Memory B cell (primary cell): ENCODE results near the gene IL1RAPL2.

ENCODE experiments used
- ATAC-seq: fragments of 150-1000 bp; cut with Tn5 transposase; 2 replicates; pipeline ENCODE4 v1.10.0; 2021; ENCODE audit warnings: low read depth, mild to moderate bottlenecking, moderate library complexity
- DNase-seq, 2 donors: peaks; one replicate each; pipeline ENCODE4 v3.0.0; 2022; ENCODE audit warnings: low spot score in 2 of 2
- H3K27ac Mint-ChIP-seq: one replicate; pipeline ENCODE4 v1.8.0; 2022; ENCODE audit warnings: mild to moderate bottlenecking, moderate library complexity, mixed read lengths
- H3K27me3 Mint-ChIP-seq: one replicate; pipeline ENCODE4 v1.8.0; 2022; ENCODE audit warnings: mixed read lengths
- H3K36me3 Mint-ChIP-seq: one replicate; pipeline ENCODE4 v1.8.0; 2022; ENCODE audit warnings: mild to moderate bottlenecking, mixed read lengths
- H3K4me1 Mint-ChIP-seq: one replicate; pipeline ENCODE4 v1.8.0; 2022; ENCODE audit warnings: mixed read lengths
- H3K4me3 Mint-ChIP-seq: one replicate; pipeline ENCODE4 v1.8.0; 2022; ENCODE audit warnings: mild to moderate bottlenecking, moderate library complexity, mixed read lengths
- H3K9me3 Mint-ChIP-seq: one replicate; pipeline ENCODE4 v1.8.0; 2022; ENCODE audit warnings: mixed read lengths

Gene IL1RAPL2

DNA sequence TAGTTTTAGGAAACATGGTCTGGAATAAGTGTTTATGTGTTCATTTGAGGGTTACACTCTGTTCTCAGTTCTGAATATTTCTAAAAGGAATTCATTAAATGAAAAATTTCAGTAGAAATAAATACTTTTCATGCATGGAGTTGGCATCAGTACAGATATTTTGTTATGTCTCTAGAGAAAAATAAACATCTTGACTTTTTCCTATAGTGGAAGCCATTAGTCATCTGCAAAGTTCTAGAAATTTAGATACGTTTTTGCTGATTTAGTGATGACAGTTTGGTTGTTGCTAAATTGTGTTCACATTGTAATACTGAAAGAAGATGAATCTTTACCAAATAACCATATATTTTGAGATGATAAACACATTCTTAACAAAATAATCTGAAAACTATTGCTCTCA is 922.7 kb downstream of the IL1RAPL2 start:
- no peaks in the 10 kb centered on the region for H3K27me3 Mint-ChIP-seq
- H3K4me1 Mint-ChIP-seq: no peaks in the 10 kb centered on the region
- ATAC-seq: no peak
- no peak overlapping the region for H3K4me3 Mint-ChIP-seq
- H3K27ac Mint-ChIP-seq: no peak overlapping the region
- DNase-seq: no peak
- no peaks in the 10 kb centered on the region for H3K9me3 Mint-ChIP-seq
- no peaks in the 10 kb centered on the region for H3K36me3 Mint-ChIP-seq

DNA sequence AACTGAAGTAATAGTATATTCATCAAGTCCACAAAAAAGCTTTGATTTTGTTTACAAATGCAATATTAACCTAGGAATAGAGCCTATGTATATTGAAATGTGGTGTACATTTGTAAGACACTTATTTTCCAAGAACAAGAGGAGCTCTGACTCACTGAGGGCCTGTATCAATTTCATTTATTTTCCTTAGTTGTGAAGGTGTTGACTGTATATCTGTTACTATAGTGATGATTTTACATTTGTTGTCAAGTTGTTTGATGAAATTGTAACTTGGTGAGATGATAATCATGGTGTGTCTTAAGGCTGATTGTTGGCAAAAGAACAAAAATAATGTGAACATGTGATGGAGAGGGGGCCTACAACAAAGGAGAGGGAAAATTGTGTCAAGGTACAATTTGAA is 929.4 kb downstream of the IL1RAPL2 start:
- no peak overlapping the region for H3K4me3 Mint-ChIP-seq
- H3K27ac Mint-ChIP-seq: no peak overlapping the region
- ATAC-seq (no peak), DNase-seq (no peak)
- no peaks in the 10 kb centered on the region for H3K27me3 Mint-ChIP-seq
- no peaks in the 10 kb centered on the region for H3K4me1 Mint-ChIP-seq
- H3K36me3 Mint-ChIP-seq: no peaks in the 10 kb centered on the region
- H3K9me3 Mint-ChIP-seq: peaks cover 2% of the 10 kb centered on the region

DNA sequence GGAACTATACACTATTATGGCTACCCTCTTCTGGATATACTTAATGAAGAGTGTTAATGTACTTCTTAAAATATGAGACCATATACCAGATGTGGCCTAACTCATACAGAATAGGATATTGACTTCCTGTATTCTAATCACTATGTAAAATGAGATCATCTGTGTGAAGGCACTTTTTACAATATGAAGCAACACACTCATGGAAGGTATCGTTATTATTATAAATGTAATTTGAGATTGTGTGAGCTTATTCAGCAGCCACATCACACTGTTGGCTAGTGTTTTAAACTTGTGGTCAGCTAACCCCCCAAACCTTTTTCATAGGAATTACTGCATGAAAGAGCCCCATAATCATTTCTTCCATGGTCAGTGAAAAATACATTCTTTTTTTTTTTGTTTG is 936.3 kb downstream of the IL1RAPL2 start:
- no peak for ATAC-seq
- Mint-ChIP-seq H3K27me3 (no peaks in the 10 kb centered on the region), H3K9me3 (peaks cover 2% of the 10 kb centered on the region), H3K4me1 (no peaks in the 10 kb centered on the region), H3K4me3 (no peak overlapping the region), H3K27ac (no peak overlapping the region), H3K36me3 (no peaks in the 10 kb centered on the region)
- DNase-seq: no peak

DNA sequence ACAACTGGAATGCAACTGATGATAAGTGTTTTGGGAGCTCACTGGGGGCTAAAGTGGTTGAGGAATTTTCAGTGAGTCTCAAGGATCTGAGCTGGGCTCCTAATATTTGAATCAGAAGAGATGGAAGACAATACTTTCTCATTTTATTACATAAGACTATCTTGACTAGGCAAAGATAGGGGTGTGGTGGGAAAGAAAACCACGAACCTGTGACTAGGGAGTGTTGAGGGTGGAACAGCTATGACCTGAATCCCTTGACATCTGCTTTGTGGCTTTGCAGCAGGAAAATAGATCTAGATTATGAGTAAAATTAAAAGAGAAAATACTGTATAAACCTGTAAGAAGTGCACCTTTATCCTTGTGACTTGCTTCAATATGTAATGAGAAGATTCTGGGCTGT is 949.6 kb downstream of the IL1RAPL2 start:
- Mint-ChIP-seq H3K4me3 (no peak overlapping the region), H3K9me3 (no peaks in the 10 kb centered on the region)
- DNase-seq: no peak

DNA sequence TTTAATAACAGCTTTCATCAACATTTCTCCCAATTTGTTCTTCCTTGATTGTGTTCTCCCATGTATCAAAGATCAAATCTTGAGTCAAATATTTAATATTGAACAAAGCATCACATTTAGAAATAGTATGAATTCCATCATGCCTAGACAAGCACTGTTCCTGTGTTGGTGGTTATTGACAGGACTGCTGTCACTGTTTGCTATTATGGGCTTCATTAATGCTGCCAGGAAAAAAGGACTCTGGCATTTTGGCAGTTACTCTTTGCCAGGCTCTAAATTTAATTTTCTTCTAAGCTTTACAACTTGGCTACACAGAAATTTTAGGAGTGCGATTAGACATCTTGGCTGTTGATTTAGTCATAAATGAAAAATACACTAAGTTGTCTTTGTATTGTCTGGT is 960.4 kb downstream of the IL1RAPL2 start:
- no peak for ATAC-seq
- H3K36me3 Mint-ChIP-seq: no peaks in the 10 kb centered on the region
- no peaks in the 10 kb centered on the region for H3K4me1 Mint-ChIP-seq
- no peak for DNase-seq
- no peak overlapping the region for H3K4me3 Mint-ChIP-seq
- no peak overlapping the region for H3K27ac Mint-ChIP-seq
- H3K27me3 Mint-ChIP-seq: no peaks in the 10 kb centered on the region
- no peaks in the 10 kb centered on the region for H3K9me3 Mint-ChIP-seq

More for the DNA sequence above, 949.6 kb downstream of the IL1RAPL2 start:
- ATAC-seq: no peak
- Mint-ChIP-seq H3K36me3 (no peaks in the 10 kb centered on the region), H3K27me3 (no peaks in the 10 kb centered on the region), H3K4me1 (no peaks in the 10 kb centered on the region), H3K27ac (no peak overlapping the region)

DNA sequence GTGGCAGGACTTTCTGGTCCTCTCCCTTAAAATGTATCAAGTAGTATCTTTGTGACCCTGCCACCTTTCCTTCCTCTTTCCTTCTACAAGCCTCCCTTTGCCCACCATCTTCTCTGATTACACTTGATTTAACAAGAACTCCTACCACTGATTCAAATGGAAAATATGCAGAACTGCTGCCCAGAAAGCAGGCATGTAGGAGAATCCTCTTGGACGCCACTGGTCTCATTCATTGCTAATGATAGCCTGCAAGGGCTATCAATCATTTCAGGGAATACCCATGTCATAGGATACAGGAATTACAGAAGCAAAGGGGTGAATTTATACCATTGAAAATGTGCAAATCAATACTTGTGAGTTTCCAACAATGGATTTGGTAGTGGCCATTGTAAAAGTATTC is 961.8 kb downstream of the IL1RAPL2 start:
- no peaks in the 10 kb centered on the region for H3K27me3 Mint-ChIP-seq

DNA sequence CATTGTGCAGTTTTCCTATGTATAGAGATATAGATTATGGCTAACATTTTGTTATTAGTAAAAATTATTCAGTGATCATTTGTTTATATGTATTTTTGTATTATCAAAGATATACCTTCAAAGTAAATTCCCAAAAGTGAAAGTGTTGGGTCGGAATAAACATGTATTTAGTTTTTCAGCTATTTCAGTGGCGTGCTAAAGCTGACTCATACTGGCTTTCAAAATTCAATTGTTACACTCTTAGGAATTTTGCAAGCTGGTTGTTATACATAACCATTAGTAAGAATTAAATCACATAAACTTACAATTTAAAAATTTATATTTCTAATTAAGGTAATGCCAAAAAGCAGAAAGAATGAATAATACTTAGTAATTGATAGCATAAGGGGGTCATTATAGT is 968.0 kb downstream of the IL1RAPL2 start:
- Mint-ChIP-seq H3K4me1 (no peaks in the 10 kb centered on the region), H3K27ac (no peak overlapping the region), H3K27me3 (no peaks in the 10 kb centered on the region), H3K4me3 (no peak overlapping the region), H3K36me3 (no peaks in the 10 kb centered on the region), H3K9me3 (peaks cover 2% of the 10 kb centered on the region)
- no peak for DNase-seq
- no peak for ATAC-seq

More for the DNA sequence above, 961.8 kb downstream of the IL1RAPL2 start:
- Mint-ChIP-seq H3K27ac (no peak overlapping the region), H3K36me3 (no peaks in the 10 kb centered on the region), H3K4me3 (no peak overlapping the region), H3K9me3 (no peaks in the 10 kb centered on the region), H3K4me1 (no peaks in the 10 kb centered on the region)
- no peak for DNase-seq
- no peak for ATAC-seq

DNA sequence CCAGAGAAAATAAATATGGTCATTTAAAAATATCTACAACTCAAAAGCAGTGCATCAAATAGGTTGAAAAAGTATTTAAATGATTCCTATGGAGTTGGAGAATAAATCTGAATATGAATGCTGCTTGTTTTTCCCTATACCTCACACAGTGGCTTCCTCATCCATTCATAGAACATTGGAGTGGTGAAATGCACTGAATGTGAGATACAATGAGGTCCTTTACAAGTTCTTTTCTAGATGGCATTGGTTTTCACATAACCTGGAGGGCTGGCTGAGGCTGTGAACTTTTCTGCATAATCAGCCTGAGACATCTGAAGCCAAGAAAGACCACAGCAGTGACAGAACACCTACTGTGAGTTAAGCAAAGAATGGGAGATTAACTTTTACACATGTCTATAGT is 977.3 kb downstream of the IL1RAPL2 start:
- ATAC-seq (no peak), DNase-seq (no peak)
- H3K27ac Mint-ChIP-seq: no peak overlapping the region
- peaks cover 9% of the 10 kb centered on the region for H3K9me3 Mint-ChIP-seq
- H3K4me1 Mint-ChIP-seq: no peaks in the 10 kb centered on the region
- H3K27me3 Mint-ChIP-seq: no peaks in the 10 kb centered on the region
- no peak overlapping the region for H3K4me3 Mint-ChIP-seq
- H3K36me3 Mint-ChIP-seq: no peaks in the 10 kb centered on the region

DNA sequence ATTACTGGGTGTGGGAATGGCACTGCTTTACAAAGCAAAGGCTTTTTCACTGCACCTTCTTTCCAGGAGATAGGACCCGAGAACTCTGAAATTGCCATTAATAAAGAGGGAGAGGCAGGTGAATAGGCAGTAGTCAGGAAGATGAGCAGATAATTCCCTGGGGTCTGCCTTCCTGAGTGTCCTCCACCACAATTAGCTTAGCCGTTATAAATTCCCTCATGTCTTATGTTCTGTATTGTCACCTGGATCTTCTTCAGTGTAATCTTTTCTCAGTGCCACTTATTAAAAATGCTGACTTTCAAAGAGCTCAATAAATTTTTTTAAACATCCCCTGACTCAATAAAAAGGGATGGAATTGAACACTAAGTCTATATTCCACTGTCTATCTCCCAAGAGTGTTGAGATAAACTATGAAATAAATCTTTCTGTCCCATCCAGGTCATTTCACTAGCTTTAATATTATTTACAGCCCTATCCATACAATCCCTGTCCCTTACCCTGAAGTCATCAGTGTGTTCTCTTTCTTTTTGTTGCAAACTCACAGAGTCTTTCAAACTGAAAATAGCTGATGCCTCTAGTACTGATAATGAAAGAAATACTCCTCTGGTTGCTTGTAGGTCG is 984.2 kb downstream of the IL1RAPL2 start:
- H3K27ac Mint-ChIP-seq: no peak overlapping the region
- ATAC-seq (no peak), DNase-seq (no peak)
- H3K4me1 Mint-ChIP-seq: no peaks in the 10 kb centered on the region
- H3K9me3 Mint-ChIP-seq: no peaks in the 10 kb centered on the region
- H3K27me3 Mint-ChIP-seq: no peaks in the 10 kb centered on the region
- no peaks in the 10 kb centered on the region for H3K36me3 Mint-ChIP-seq
- no peak overlapping the region for H3K4me3 Mint-ChIP-seq

DNA sequence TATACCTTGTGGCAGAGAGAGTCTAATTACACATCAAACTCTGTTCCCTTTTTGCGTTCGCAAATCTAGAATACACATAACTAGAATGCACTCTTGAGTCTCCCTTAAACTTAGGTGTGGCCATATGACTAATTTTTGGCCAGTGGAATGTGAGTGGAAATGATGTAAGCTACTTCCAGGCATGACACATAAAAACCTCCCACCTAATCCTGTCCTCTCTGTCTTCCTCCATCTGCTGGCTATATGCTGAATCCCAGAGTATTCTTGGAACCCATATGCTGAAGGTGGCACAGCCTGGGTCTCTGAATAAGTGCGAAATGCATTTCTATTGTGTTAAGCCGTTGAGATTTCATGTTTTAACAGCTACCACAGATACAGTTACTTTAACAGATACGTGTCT is 986.4 kb downstream of the IL1RAPL2 start:
- no peaks in the 10 kb centered on the region for H3K36me3 Mint-ChIP-seq
- no peak for DNase-seq
- H3K4me1 Mint-ChIP-seq: no peaks in the 10 kb centered on the region
- H3K9me3 Mint-ChIP-seq: no peaks in the 10 kb centered on the region
- no peak overlapping the region for H3K27ac Mint-ChIP-seq
- no peaks in the 10 kb centered on the region for H3K27me3 Mint-ChIP-seq
- H3K4me3 Mint-ChIP-seq: no peak overlapping the region
- ATAC-seq: no peak

DNA sequence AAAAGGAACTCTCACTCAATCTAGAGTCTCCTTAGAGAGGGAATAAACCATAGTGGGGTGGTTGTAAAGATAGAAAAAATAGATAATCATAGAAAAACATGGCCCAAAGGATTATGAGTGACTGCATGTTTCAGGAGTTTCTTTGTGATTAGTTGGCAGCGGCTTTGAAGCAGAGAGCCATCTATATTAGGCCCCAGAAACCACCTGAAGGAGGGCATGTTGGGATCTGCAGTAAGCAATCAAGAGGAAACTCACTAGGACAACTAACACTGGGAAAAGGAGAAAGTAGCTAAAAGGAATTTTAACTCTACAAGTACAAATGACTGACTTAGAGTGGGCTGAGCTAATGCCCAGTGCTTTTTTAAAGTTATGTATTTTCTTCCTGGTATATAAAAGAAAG is 987.1 kb downstream of the IL1RAPL2 start:
- Mint-ChIP-seq H3K27me3 (no peaks in the 10 kb centered on the region), H3K9me3 (no peaks in the 10 kb centered on the region), H3K36me3 (no peaks in the 10 kb centered on the region), H3K27ac (no peak overlapping the region), H3K4me1 (no peaks in the 10 kb centered on the region), H3K4me3 (no peak overlapping the region)
- ATAC-seq: no peak
- no peak for DNase-seq

DNA sequence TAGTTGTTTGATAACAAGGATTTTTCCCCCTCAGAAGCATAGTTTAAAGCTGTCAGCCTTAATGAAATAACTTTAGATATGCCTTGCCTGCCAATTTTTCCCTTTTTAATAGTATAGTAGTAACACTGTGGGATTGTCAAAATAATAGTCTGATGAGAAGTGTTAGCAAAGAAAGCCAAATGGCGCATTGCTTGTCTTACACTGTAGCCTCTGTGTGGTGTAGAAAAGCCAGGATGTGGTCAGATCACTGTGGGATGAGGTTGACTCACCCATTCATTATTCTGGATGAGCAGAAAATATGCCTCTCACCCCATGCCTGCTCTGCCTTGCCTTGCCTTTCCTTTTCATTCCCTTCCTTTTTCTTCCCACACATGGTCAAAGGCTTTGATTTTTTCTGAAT is 998.5 kb downstream of the IL1RAPL2 start:
- H3K27ac Mint-ChIP-seq: no peak overlapping the region
- H3K27me3 Mint-ChIP-seq: no peaks in the 10 kb centered on the region
- DNase-seq: no peak
- H3K4me1 Mint-ChIP-seq: no peaks in the 10 kb centered on the region
- H3K4me3 Mint-ChIP-seq: no peak overlapping the region
- no peak for ATAC-seq
- no peaks in the 10 kb centered on the region for H3K36me3 Mint-ChIP-seq
- H3K9me3 Mint-ChIP-seq: no peaks in the 10 kb centered on the region

DNA sequence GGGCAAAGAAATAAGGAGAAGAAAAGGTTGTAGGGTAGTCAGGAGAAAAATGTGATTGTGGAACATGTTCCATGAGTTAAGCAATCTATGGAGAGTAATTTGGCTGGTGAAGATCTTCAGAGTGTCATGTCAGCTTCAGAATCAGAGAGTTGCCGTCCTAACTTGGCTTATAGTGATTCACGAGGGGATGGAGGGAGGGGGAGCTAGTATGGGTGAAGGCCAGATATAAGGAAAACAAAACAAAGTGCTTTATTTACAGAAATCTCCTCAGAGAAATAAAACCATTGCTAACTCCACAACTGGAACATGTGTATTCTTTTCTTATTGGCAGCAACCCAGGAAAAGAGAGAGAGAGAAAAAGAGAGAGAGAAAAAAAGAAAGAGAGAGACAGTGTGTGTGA is 999.9 kb downstream of the IL1RAPL2 start:
- ATAC-seq: no peak

DNA sequence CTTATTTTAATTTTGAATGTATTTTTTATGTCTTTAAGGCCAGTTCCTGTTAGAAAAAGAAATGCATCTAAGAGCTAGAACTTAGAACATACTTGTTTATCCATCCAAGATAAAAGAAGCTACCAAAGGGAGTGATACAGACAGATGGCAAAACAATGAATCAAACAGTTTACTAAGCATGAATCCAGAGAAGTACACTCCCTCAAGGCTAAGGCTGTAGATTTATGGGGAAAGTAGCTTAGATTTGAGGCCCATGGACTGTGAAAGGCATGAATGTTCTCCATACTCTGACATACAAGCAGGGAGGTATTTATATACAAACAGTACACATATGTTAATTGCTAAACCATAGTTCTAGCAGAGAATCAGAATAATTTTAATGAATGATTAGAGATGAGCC is 1001.1 kb downstream of the IL1RAPL2 start:
- no peaks in the 10 kb centered on the region for H3K4me1 Mint-ChIP-seq
- no peak overlapping the region for H3K4me3 Mint-ChIP-seq
- H3K27me3 Mint-ChIP-seq: no peaks in the 10 kb centered on the region
- no peak overlapping the region for H3K27ac Mint-ChIP-seq
- H3K9me3 Mint-ChIP-seq: no peaks in the 10 kb centered on the region
- ATAC-seq (no peak), DNase-seq (no peak)
- no peaks in the 10 kb centered on the region for H3K36me3 Mint-ChIP-seq

More for the DNA sequence above, 999.9 kb downstream of the IL1RAPL2 start:
- no peaks in the 10 kb centered on the region for H3K36me3 Mint-ChIP-seq
- DNase-seq: no peak
- no peak overlapping the region for H3K27ac Mint-ChIP-seq
- no peaks in the 10 kb centered on the region for H3K9me3 Mint-ChIP-seq
- no peaks in the 10 kb centered on the region for H3K27me3 Mint-ChIP-seq
- no peak overlapping the region for H3K4me3 Mint-ChIP-seq
- no peaks in the 10 kb centered on the region for H3K4me1 Mint-ChIP-seq

DNA sequence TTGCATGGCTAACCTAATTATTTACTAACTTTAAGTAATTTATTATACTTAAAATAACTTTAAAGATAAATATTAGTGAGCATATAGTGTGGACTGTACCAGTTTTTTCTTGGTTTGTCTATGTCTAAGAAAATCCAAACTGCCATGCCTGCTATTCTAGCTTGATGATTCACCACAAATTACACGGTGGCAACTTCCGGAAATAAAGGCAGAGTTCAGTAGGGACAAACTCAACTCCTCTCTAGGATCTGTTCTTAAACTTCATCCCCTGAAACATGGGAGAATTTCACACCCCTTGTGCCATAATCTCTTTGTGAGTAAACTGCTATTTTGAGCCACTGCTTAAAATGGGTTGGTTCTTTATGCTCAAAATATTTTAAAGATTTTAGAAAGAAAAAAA is 1042.7 kb downstream of the IL1RAPL2 start:
- Mint-ChIP-seq H3K9me3 (no peaks in the 10 kb centered on the region), H3K27ac (no peak overlapping the region), H3K4me3 (no peak overlapping the region), H3K27me3 (no peaks in the 10 kb centered on the region), H3K36me3 (no peaks in the 10 kb centered on the region), H3K4me1 (no peaks in the 10 kb centered on the region)
- no peak for ATAC-seq
- no peak for DNase-seq
